Measurements from ENCODE around the gene ZNF611. TPM values are rescaled to one million over a fixed set of nuclear protein-coding genes. Genes with fewer than 3 reads are reported as not detected.
"Not testable (repeated sequence)": the region's sequence is repeated elsewhere in the genome, so short reads cannot be mapped to it uniquely, and the experiment has no call there.

ZNF611 gene
- total RNA-seq, 4 donors from 2014 or later, result 8.2 to 45.0 (median 15.0) TPM

GRCh38 chr19:52722062-52723003 is 12.5 kb downstream of the ZNF611 start:
- intact Hi-C loops (cut with DNase I; ENCODE audit: low total_unique reads) (no loop called here), in situ Hi-C loops (cut with MboI; ENCODE audit: low pct_ligation_motif_present in 1 of 4, low pct_unique_long_range_greater_than_20kb in 1 of 4, low sequenced_read_pairs in 3 of 4) (no loop called here)
- Histone ChIP-seq H3K9me3 (peaks cover 0 to 7% of the 10 kb centered on the region in 2 donors), H3K36me3 (peaks cover 0 to 36% (median 8%) of the 10 kb centered on the region in 4 donors), H3K4me3 (no peak overlapping the region), H3K27ac (no peak overlapping the region), H3K4me1 (no peaks in the 10 kb centered on the region), H3K27me3 (no peaks in the 10 kb centered on the region)
- no peak for DNase-seq
- TF ChIP-seq CTCF (IDR thresholded peaks at IDR 0.05), result no peak
- no peak for TF ChIP-seq POLR2AphosphoS5 (IDR thresholded peaks at IDR 0.05)
- TF ChIP-seq POLR2A (IDR thresholded peaks at IDR 0.05), result no peak
- no peak for TF ChIP-seq EP300 (IDR thresholded peaks at IDR 0.05; ENCODE audit: low read depth)
- 87 to 90% methylated on average over 6 to 7 of the region's 7 CpGs for WGBS, 2 donors (ENCODE audit: low coverage in 1 of 2)

GRCh38 chr19:52720541-52720940 is 14.3 kb downstream of the ZNF611 start:
- H3K36me3 ChIP-seq, result peaks cover 0 to 21% (median 7%) of the 10 kb centered on the region in 4 donors
- 96% methylated on average over 15 of the region's 21 CpGs; no CpG with 5 or more reads in 1 of the 2 donors for WGBS, 2 donors (ENCODE audit: low coverage in 1 of 2)

GRCh38 chr19:52716522-52716921 is 18.3 kb downstream of the ZNF611 start:
- Histone ChIP-seq H3K36me3 (peaks cover 0 to 39% (median 15%) of the 10 kb centered on the region in 4 donors), H3K9me3 (peaks cover 0 to 7% of the 10 kb centered on the region in 2 donors), H3K4me3 (no peak overlapping the region), H3K27me3 (no peaks in the 10 kb centered on the region), H3K27ac (no peak overlapping the region), H3K4me1 (no peaks in the 10 kb centered on the region)
- DNase-seq, result no peak
- WGBS, 2 donors (ENCODE audit: low coverage in 1 of 2), result 68% methylated on average over 1 of the region's 1 CpG; no CpG with 5 or more reads in 1 of the 2 donors
- TF ChIP-seq EP300 (IDR thresholded peaks at IDR 0.05; ENCODE audit: low read depth) (no peak), POLR2A (IDR thresholded peaks at IDR 0.05) (no peak), CTCF (IDR thresholded peaks at IDR 0.05) (no peak), POLR2AphosphoS5 (IDR thresholded peaks at IDR 0.05) (no peak)
- intact Hi-C loops (cut with DNase I; ENCODE audit: low total_unique reads) (no loop called here), in situ Hi-C loops (cut with MboI; ENCODE audit: low pct_ligation_motif_present in 1 of 4, low pct_unique_long_range_greater_than_20kb in 1 of 4, low sequenced_read_pairs in 3 of 4) (no loop called here)

More at GRCh38 chr19:52720541-52720940, 14.3 kb downstream of the ZNF611 start:
- intact Hi-C loops (cut with DNase I; ENCODE audit: low total_unique reads); H3K27me3 ChIP-seq; H3K27ac ChIP-seq; H3K9me3 ChIP-seq; in situ Hi-C loops (cut with MboI; ENCODE audit: low pct_ligation_motif_present in 1 of 4, low pct_unique_long_range_greater_than_20kb in 1 of 4, low sequenced_read_pairs in 3 of 4); H3K4me1 ChIP-seq; H3K4me3 ChIP-seq; DNase-seq: not testable (repeated sequence)

GRCh38 chr19:52715902-52716301 is 18.9 kb downstream of the ZNF611 start:
- 55% methylated on average over 4 of the region's 4 CpGs; no CpG with 5 or more reads in 1 of the 2 donors for WGBS, 2 donors (ENCODE audit: low coverage in 1 of 2)
- not testable (repeated sequence) for H3K9me3 ChIP-seq, DNase-seq

GRCh38 chr19:52715330-52715729 is 19.5 kb downstream of the ZNF611 start:
- intact Hi-C loops (cut with DNase I; ENCODE audit: low total_unique reads); H3K27ac ChIP-seq; in situ Hi-C loops (cut with MboI; ENCODE audit: low pct_ligation_motif_present in 1 of 4, low pct_unique_long_range_greater_than_20kb in 1 of 4, low sequenced_read_pairs in 3 of 4); DNase-seq; H3K4me1 ChIP-seq; H3K4me3 ChIP-seq; H3K27me3 ChIP-seq; H3K9me3 ChIP-seq: not testable (repeated sequence)
- 80 to 94% methylated on average over 1 to 5 of the region's 5 CpGs for WGBS, 2 donors (ENCODE audit: low coverage in 1 of 2)
- H3K36me3 ChIP-seq, result peaks cover 0 to 41% (median 20%) of the 10 kb centered on the region in 4 donors

More at GRCh38 chr19:52715902-52716301, 18.9 kb downstream of the ZNF611 start:
- H3K4me1 ChIP-seq; H3K4me3 ChIP-seq; in situ Hi-C loops (cut with MboI; ENCODE audit: low pct_ligation_motif_present in 1 of 4, low pct_unique_long_range_greater_than_20kb in 1 of 4, low sequenced_read_pairs in 3 of 4); H3K27me3 ChIP-seq; intact Hi-C loops (cut with DNase I; ENCODE audit: low total_unique reads); H3K27ac ChIP-seq: not testable (repeated sequence)
- peaks cover 0 to 41% (median 17%) of the 10 kb centered on the region in 4 donors for H3K36me3 ChIP-seq

GRCh38 chr19:52713051-52713450 is 21.8 kb downstream of the ZNF611 start:
- Histone ChIP-seq H3K9me3 (peaks cover 5 to 16% of the 10 kb centered on the region in 2 donors), H3K36me3 (peaks cover 0 to 63% (median 25%) of the 10 kb centered on the region in 4 donors)
- in situ Hi-C loops (cut with MboI; ENCODE audit: low pct_ligation_motif_present in 1 of 4, low pct_unique_long_range_greater_than_20kb in 1 of 4, low sequenced_read_pairs in 3 of 4); H3K4me3 ChIP-seq; H3K27me3 ChIP-seq; H3K4me1 ChIP-seq; DNase-seq; intact Hi-C loops (cut with DNase I; ENCODE audit: low total_unique reads); H3K27ac ChIP-seq: not testable (repeated sequence)
- WGBS, 2 donors (ENCODE audit: low coverage in 1 of 2), result 100% methylated on average over 2 of the region's 2 CpGs; no CpG with 5 or more reads in 1 of the 2 donors

- 95 to 100% methylated on average over 1 to 3 of the region's 3 CpGs for WGBS, 2 donors (ENCODE audit: low coverage in 1 of 2)
- DNase-seq; H3K27ac ChIP-seq; intact Hi-C loops (cut with DNase I; ENCODE audit: low total_unique reads); H3K4me1 ChIP-seq; H3K4me3 ChIP-seq; in situ Hi-C loops (cut with MboI; ENCODE audit: low pct_ligation_motif_present in 1 of 4, low pct_unique_long_range_greater_than_20kb in 1 of 4, low sequenced_read_pairs in 3 of 4); H3K27me3 ChIP-seq: not testable (repeated sequence)
- peaks cover 0 to 77% (median 34%) of the 10 kb centered on the region in 4 donors for H3K36me3 ChIP-seq
- peaks cover 16 to 29% of the 10 kb centered on the region in 2 donors for H3K9me3 ChIP-seq
Observed at GRCh38 chr19:52711661-52712060, 23.2 kb downstream of the ZNF611 start.

All from transverse colon (tissue), 4 donors.